ENCODE results near the gene RAB7A.

GRCh38 chr3:128855569-128855968, 129.6 kb downstream of the RAB7A start:
- TF ChIP-seq, protein P1, sequence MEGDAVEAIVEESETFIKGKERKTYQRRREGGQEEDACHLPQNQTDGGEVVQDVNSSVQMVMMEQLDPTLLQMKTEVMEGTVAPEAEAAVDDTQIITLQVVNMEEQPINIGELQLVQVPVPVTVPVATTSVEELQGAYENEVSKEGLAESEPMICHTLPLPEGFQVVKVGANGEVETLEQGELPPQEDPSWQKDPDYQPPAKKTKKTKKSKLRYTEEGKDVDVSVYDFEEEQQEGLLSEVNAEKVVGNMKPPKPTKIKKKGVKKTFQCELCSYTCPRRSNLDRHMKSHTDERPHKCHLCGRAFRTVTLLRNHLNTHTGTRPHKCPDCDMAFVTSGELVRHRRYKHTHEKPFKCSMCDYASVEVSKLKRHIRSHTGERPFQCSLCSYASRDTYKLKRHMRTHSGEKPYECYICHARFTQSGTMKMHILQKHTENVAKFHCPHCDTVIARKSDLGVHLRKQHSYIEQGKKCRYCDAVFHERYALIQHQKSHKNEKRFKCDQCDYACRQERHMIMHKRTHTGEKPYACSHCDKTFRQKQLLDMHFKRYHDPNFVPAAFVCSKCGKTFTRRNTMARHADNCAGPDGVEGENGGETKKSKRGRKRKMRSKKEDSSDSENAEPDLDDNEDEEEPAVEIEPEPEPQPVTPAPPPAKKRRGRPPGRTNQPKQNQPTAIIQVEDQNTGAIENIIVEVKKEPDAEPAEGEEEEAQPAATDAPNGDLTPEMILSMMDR (conservative IDR thresholded peaks at IDR 0.05; ENCODE audit: low read depth in 2 of 2) = no peak
- TF ChIP-seq POLR2AphosphoS5 (IDR thresholded peaks at IDR 0.05; ENCODE audit: low read depth) = no peak
- TF ChIP-seq EZH2 (IDR thresholded peaks at IDR 0.05; ENCODE audit: low read depth, unreplicated experiment) = no peak
